SK-N-SH (cell line): ENCODE data around the gene ACOXL. TPM values are rescaled to one million over a fixed set of nuclear protein-coding genes. Genes with fewer than 3 reads are reported as not detected.

Experiments
- CTCF ChIA-PET: fragments of 300-600, 350-600 bp; formaldehyde crosslinking; extraction: SDS; loops from one replicate; lab custom pipeline; 2021; lab: Yijun Ruan, JAX
- POLR2A ChIA-PET: fragments of 350-600 bp; sonication (Branson Sonifier 250); formaldehyde crosslinking; extraction: SDS; loops from one replicate; lab custom pipeline; 2020; ENCODE audit warnings: antibody characterized with exemption, inconsistent platforms; lab: Yijun Ruan, JAX
- DNase-seq: peaks from one replicate; pipeline ENCODE4 v3.0.0; 2012
- H2AFZ ChIP-seq: fragments of 200-600 bp; sonication (generic); 2 replicates; pipeline ENCODE4 v1.8.1; 2016; ENCODE audit warnings: antibody characterized with exemption, mild to moderate bottlenecking, low read depth
- H3F3A ChIP-seq: fragments of 200-600 bp; sonication (generic); replicated peaks from 2 replicates; pipeline ENCODE3; 2016; ENCODE audit warnings: antibody characterized with exemption, mild to moderate bottlenecking; ENCODE audit not compliant: insufficient read depth
- H3K27ac ChIP-seq, 2 experiments: fragments of 200-500 bp in 1 of 2; fragments of 200-600 bp in 1 of 2; sonication (Bioruptor generic) in 1 of 2; sonication (generic), shearing (Covaris generic) in 1 of 2; 2 replicates each; pipeline versions ENCODE4 v1.5.1 to v1.6.1; 2014 to 2016; ENCODE audit warnings: low read depth in 2 of 2, inconsistent platforms in 1 of 2, low read length in 1 of 2, mild to moderate bottlenecking in 1 of 2, mixed read lengths in 1 of 2
- H3K27me3 ChIP-seq: fragments of 200-600 bp; sonication (generic), shearing (Covaris generic); 2 replicates; pipeline ENCODE4 v1.6.1; 2016; ENCODE audit warnings: mixed run types; ENCODE audit not compliant: insufficient read depth
- H3K36me3 ChIP-seq, 2 experiments: fragments of 200-500 bp in 1 of 2; fragments of 200-600 bp in 1 of 2; sonication (Bioruptor generic) in 1 of 2; sonication (generic) in 1 of 2; replicated peaks in 1 of 2; 2 replicates each; pipeline versions ENCODE3 to v1.5.1; 2014 to 2016; ENCODE audit warnings: low read length in 1 of 2, mild to moderate bottlenecking in 1 of 2; ENCODE audit not compliant: insufficient read depth in 2 of 2, control insufficient read depth in 1 of 2
- H3K4me1 ChIP-seq, 2 experiments: fragments of 200-500 bp in 1 of 2; fragments of 200-600 bp in 1 of 2; sonication (Bioruptor generic) in 1 of 2; sonication (generic), shearing (Covaris generic) in 1 of 2; 2 replicates each; pipeline versions ENCODE4 v1.5.1 to v1.6.1; 2014 to 2016; ENCODE audit warnings: low read depth in 1 of 2, low read length in 1 of 2, mixed run types in 1 of 2; ENCODE audit not compliant: insufficient read depth in 2 of 2, control insufficient read depth in 1 of 2
- H3K4me2 ChIP-seq: fragments of 200-600 bp; sonication (generic), shearing (Covaris generic); 2 replicates; pipeline ENCODE4 v1.6.1; 2017; ENCODE audit warnings: mixed run types
- H3K4me3 ChIP-seq, 2 experiments: fragments of 200-500 bp in 1 of 2; fragments of 200-600 bp in 1 of 2; sonication (Bioruptor generic) in 1 of 2; sonication (generic), shearing (Covaris generic) in 1 of 2; 2 replicates each; pipeline versions ENCODE4 v1.5.1 to v1.8.1; 2014 to 2016; ENCODE audit warnings: low read depth in 2 of 2, inconsistent platforms in 1 of 2, low read length in 1 of 2, mild to moderate bottlenecking in 1 of 2, mixed read lengths in 1 of 2, moderate library complexity in 1 of 2
- H3K79me2 ChIP-seq: fragments of 200-600 bp; sonication (generic); 2 replicates; pipeline ENCODE4 v1.8.1; 2017; ENCODE audit warnings: mild to moderate bottlenecking; ENCODE audit not compliant: insufficient read depth
- H3K9ac ChIP-seq: fragments of 200-600 bp; sonication (generic); 2 replicates; pipeline ENCODE4 v1.6.1; 2017; ENCODE audit warnings: mixed run types
- H3K9me2 ChIP-seq: fragments of 200-600 bp; sonication (generic); 2 replicates; pipeline ENCODE4 v1.6.1; 2017; ENCODE audit warnings: mixed run types
- H3K9me3 ChIP-seq: fragments of 200-600 bp; sonication (generic); 2 replicates; pipeline ENCODE4 v1.6.1; 2017; ENCODE audit warnings: mixed run types, mild to moderate bottlenecking, moderate library complexity
- H4K20me1 ChIP-seq: fragments of 200-600 bp; sonication (generic); 2 replicates; pipeline ENCODE4 v1.6.1; 2017; ENCODE audit warnings: mild to moderate bottlenecking, mixed run types; ENCODE audit not compliant: insufficient read depth
- EP300 ChIP-seq, 2 experiments: IDR thresholded peaks; 2 replicates each; pipeline versions ENCODE4 v1.4.0 to v1.6.1; 2012; ENCODE audit warnings: borderline replicate concordance in 1 of 2, low read depth in 1 of 2, low read length in 1 of 2
- EZH2phosphoT487 ChIP-seq: fragments of 200-600 bp; sonication (generic); IDR thresholded peaks from 2 replicates; pipeline ENCODE4 v1.6.1; 2017; ENCODE audit warnings: low read depth, mixed run types, mild to moderate bottlenecking, antibody characterized with exemption, moderate library complexity, borderline replicate concordance
- FOSL2 ChIP-seq: IDR thresholded peaks from 2 replicates; pipeline ENCODE4 v1.4.0; 2012; ENCODE audit warnings: low read depth, mild to moderate bottlenecking, moderate library complexity, borderline replicate concordance
- JUND ChIP-seq: IDR thresholded peaks from 2 replicates; pipeline ENCODE4 v1.4.0; 2012
- MEF2A ChIP-seq: IDR thresholded peaks from 2 replicates; pipeline ENCODE4 v1.4.0; 2012; ENCODE audit warnings: low read depth, borderline replicate concordance
- NFIC ChIP-seq: IDR thresholded peaks from 2 replicates; pipeline ENCODE4 v1.4.0; 2012; ENCODE audit warnings: borderline replicate concordance
- NRF1 ChIP-seq: IDR thresholded peaks from 2 replicates; pipeline ENCODE4 v1.6.1; 2012; ENCODE audit warnings: low read depth, mild to moderate bottlenecking, low read length
- RCOR1 ChIP-seq: fragments of 150-350 bp; IDR thresholded peaks from 2 replicates; pipeline ENCODE4 v1.6.1; 2017; ENCODE audit warnings: antibody characterized with exemption, low read length
- REST ChIP-seq: IDR thresholded peaks from 2 replicates; pipeline ENCODE4 v1.6.1; 2012; ENCODE audit warnings: mild to moderate bottlenecking, low read depth, low read length, moderate library complexity
- RXRA ChIP-seq: IDR thresholded peaks from 2 replicates; pipeline ENCODE4 v1.4.0; 2012; ENCODE audit warnings: low read depth, mild to moderate bottlenecking, borderline replicate concordance
- SIN3A ChIP-seq: IDR thresholded peaks from 2 replicates; pipeline ENCODE4 v1.6.1; 2012; ENCODE audit warnings: low read depth, mild to moderate bottlenecking, low read length, moderate library complexity, borderline replicate concordance
- TAF1 ChIP-seq: IDR thresholded peaks from 2 replicates; pipeline ENCODE4 v1.6.1; 2012; ENCODE audit warnings: low read depth, mild to moderate bottlenecking, low read length, moderate library complexity, borderline replicate concordance
- TCF12 ChIP-seq: IDR thresholded peaks from 2 replicates; pipeline ENCODE4 v1.4.0; 2012
- TEAD4 ChIP-seq: IDR thresholded peaks from 2 replicates; pipeline ENCODE4 v1.4.0; 2012; ENCODE audit warnings: mild to moderate bottlenecking, borderline replicate concordance; ENCODE audit not compliant: insufficient read depth
- YY1 ChIP-seq: IDR thresholded peaks from 2 replicates; pipeline ENCODE4 v1.4.0; 2012; ENCODE audit warnings: low read depth, mild to moderate bottlenecking
- WGBS: methylation state at CpG from one replicate; pipeline ENCODE4 v1.1.6; 2017; ENCODE audit warnings: low lambda C conversion rate; 5-methylcytosine and 5-hydroxymethylcytosine counted together
- polyA plus RNA-seq, 3 experiments: library from polyadenylated mRNA; depleted of rRNA; stranded (reverse); fragments of >200 nt; gene quantifications; 2 replicates each; pipeline ENCODE4 v1.2.3, GENCODE V29; 2012
- TF ChIP-seq, protein P1 (sequence below): IDR thresholded peaks from 2 replicates; pipeline ENCODE4 v1.4.0; 2012; ENCODE audit warnings: low read depth, borderline replicate concordance
- TF ChIP-seq, protein P2 (sequence below): fragments of 200-600 bp; sonication (generic); IDR thresholded peaks from 2 replicates; pipeline ENCODE4 v1.6.1; 2017; ENCODE audit warnings: antibody characterized with exemption, mild to moderate bottlenecking, moderate library complexity
- TF ChIP-seq, protein P3 (sequence below): IDR thresholded peaks from 2 replicates; pipeline ENCODE4 v1.4.0; 2012; ENCODE audit warnings: low read depth, borderline replicate concordance

Gene ACOXL
- polyA plus RNA-seq, 1 of the 3 experiments (the other 2 are of a cell fraction): not detected

- TF ChIP-seq NFIC (no peak), RCOR1 (no peak), FOSL2 (no peak), TEAD4 (no peak), TCF12 (no peak), JUND (no peak), MEF2A (no peak), EZH2phosphoT487 (no peak), RXRA (no peak), YY1 (no peak), EP300 (IDR thresholded peaks at IDR 0.05; ENCODE audit: borderline replicate concordance in 1 of 2, low read depth in 1 of 2, low read length in 1 of 2) (no peak), REST (no peak), TAF1 (no peak), NRF1 (no peak), SIN3A (no peak)
- TF ChIP-seq, protein P1, sequence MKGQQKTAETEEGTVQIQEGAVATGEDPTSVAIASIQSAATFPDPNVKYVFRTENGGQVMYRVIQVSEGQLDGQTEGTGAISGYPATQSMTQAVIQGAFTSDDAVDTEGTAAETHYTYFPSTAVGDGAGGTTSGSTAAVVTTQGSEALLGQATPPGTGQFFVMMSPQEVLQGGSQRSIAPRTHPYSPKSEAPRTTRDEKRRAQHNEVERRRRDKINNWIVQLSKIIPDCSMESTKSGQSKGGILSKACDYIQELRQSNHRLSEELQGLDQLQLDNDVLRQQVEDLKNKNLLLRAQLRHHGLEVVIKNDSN: no peak
- TF ChIP-seq, protein P2, sequence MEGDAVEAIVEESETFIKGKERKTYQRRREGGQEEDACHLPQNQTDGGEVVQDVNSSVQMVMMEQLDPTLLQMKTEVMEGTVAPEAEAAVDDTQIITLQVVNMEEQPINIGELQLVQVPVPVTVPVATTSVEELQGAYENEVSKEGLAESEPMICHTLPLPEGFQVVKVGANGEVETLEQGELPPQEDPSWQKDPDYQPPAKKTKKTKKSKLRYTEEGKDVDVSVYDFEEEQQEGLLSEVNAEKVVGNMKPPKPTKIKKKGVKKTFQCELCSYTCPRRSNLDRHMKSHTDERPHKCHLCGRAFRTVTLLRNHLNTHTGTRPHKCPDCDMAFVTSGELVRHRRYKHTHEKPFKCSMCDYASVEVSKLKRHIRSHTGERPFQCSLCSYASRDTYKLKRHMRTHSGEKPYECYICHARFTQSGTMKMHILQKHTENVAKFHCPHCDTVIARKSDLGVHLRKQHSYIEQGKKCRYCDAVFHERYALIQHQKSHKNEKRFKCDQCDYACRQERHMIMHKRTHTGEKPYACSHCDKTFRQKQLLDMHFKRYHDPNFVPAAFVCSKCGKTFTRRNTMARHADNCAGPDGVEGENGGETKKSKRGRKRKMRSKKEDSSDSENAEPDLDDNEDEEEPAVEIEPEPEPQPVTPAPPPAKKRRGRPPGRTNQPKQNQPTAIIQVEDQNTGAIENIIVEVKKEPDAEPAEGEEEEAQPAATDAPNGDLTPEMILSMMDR: no peak
- TF ChIP-seq, protein P3, sequence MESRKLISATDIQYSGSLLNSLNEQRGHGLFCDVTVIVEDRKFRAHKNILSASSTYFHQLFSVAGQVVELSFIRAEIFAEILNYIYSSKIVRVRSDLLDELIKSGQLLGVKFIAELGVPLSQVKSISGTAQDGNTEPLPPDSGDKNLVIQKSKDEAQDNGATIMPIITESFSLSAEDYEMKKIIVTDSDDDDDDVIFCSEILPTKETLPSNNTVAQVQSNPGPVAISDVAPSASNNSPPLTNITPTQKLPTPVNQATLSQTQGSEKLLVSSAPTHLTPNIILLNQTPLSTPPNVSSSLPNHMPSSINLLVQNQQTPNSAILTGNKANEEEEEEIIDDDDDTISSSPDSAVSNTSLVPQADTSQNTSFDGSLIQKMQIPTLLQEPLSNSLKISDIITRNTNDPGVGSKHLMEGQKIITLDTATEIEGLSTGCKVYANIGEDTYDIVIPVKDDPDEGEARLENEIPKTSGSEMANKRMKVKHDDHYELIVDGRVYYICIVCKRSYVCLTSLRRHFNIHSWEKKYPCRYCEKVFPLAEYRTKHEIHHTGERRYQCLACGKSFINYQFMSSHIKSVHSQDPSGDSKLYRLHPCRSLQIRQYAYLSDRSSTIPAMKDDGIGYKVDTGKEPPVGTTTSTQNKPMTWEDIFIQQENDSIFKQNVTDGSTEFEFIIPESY: no peak
- TF ChIP-seq, all 33 proteins: peak for 0
- H3K27me3 ChIP-seq: no peaks in the 10 kb centered on the region
- H3K9me2 ChIP-seq: no peaks in the 10 kb centered on the region
- ChIA-PET POLR2A (no interaction called here), CTCF (no interaction called here)
- H3K4me3 ChIP-seq: no peak overlapping the region
- no peak for DNase-seq
- H3K4me2 ChIP-seq: no peak overlapping the region
- H3K4me1 ChIP-seq: peaks cover 0 to 3% of the 10 kb centered on the region in 2 experiments; a peak in 1 of 4 replicates
- no peak overlapping the region for H3K9ac ChIP-seq
- H4K20me1 ChIP-seq: no peaks in the 10 kb centered on the region
- H2AFZ ChIP-seq: no peak overlapping the region
- 29% methylated on average over 5 of the region's 5 CpGs for WGBS
- H3K79me2 ChIP-seq: no peaks in the 10 kb centered on the region
- H3K27ac ChIP-seq: no peak overlapping the region
- no peaks in the 10 kb centered on the region for H3K36me3 ChIP-seq
- H3F3A ChIP-seq: no peaks in the 10 kb centered on the region
- no peaks in the 10 kb centered on the region for H3K9me3 ChIP-seq
Measured at GRCh38 chr2:110940376-110940910, 208.1 kb downstream of the ACOXL start.
